Hematopoietic multipotent progenitor cell treated with erythropoietin and hydrocortisone succinate and interleukin-3 and kit ligand, for 6 days (in vitro differentiated cells): ENCODE results near the gene TOPAZ1.
"Not testable (repeated sequence)": the region's sequence is repeated elsewhere in the genome, so short reads cannot be mapped to it uniquely, and the experiment has no call there.

ENCODE experiments used
- DNase-seq: peaks from one replicate; pipeline ENCODE4 v3.0.0-alpha.2; 2015

The TOPAZ1 gene

DNA sequence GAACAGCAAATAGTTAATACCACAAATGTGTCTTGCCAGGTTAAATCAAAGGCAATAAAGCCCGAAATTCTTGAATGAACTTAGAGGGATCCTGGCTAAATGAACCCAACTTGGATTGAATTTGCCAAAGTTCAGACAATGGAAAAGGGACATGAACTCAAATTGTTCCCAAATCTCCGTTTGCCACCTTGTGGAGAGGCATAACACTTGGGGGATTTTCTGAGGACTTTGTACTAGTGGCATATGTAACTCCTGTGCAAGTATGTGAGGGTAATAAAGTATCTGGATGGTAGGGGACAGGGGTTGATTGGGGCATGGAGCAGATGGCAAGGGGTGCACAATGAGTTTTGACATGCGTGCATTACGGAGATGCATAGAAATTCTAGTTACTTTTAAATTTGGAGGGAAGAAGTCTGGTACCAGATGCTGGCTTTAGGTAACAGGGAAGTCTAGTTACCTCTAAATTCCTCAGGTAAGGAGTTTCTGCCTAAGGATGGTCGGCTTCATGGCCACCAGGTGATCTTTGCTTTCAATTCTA lies 95.6 kb downstream of the TOPAZ1 start:
- no peak for DNase-seq

DNA sequence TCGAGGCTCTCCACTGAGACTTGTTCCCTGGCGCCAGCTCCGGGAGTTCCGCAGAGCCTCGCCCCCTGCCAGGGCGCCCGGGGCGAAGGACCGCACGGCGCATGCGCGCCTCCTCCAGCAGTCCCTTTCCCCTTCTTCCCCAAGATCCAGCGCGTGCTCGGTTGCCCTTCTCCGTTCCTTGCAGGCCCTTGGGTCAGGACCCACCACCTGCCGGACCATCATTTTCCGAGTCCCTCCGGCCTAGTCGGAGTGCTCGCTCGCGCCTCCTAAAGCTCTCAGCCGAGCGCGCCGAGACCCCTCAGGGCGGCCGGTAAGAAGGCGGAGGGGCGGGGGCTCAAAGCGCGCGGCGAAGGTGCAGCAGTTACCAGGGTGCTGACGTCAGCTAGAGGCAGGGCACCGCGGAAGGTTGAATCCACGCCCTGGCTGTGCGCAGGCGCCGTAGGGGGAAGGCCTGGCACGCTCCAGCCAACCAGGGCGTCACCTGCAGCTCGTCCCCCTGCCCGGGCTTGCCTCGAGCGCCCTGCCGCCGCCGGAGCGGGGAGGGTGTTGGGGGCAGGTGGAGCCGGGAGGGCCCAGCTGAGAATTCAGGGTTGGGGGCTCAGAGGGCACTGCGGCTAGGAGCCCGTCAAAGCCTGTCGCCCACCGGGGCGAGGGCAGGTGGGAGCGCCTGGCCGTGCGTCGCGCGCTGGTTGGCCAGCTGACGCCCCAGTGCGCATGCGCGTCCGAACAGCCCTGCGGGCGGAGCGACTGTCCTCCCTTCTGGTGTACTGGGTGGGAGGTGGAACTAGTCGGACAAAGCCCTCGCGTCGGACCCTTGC lies 96.5 kb downstream of the TOPAZ1 start, which contains the start of gene TCAIM:
TCAIM (plus strand) TSS at position 757 of the 818 bp plus-strand sequence. CDS start 16,017 bp downstream, outside the sequence.
- DNase-seq = peak; percentile 99

DNA sequence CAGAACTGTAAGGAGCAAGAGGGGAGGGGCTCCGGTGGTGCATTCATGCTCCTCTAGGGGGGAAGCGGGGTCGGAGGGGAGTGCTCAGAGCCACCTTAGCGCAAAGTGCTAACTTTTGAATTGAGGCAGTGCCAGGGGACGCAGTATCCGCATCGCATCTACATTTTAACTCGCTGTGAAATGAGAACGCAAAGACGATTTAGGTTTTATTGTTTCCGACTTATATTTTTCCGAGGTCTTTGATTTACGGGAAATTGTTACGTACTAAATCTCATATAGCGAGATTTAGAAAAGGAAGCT lies 97.1 kb downstream of the TOPAZ1 start:
- no peak for DNase-seq

DNA sequence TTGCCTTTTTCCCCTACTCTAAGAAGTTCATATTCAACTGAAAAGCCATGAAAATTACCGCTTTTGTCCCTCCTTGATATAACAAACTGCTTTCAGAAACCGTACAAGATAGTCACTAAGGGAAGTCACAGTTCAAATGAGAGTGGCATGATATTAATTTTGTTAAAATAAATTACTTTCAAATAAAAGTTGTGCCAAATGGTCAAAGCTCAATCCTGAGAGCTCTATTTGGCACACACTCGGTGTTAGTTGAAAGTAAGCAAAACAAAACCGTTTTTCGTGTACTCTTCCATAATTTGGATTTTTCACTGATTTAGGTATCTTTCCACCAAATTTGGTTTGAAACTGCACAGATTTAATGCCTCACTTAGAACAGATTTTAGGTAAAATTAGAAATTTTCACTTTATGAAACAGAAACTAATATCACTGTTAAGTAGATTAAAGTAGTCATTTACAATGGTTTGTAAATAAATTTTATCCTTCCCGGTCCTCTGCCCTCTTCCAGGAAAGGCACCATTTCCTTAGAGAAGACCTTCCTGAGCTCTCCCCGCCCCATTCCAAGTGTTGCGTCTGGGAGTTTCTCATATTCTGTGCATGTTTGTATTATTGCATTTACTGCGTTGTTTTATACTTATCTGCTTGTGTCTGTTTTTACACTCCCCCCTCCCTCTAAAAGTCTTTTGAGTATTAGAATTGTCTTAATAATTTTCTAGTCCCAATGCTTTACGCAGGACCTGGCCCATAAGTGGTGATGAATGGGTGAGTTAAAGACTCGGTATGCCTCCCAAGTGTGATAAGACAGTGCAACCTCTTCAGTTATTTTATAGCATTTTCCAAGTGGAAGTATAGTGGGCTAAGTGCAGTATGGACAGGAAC lies 97.7 kb downstream of the TOPAZ1 start:
- DNase-seq = no peak

DNA sequence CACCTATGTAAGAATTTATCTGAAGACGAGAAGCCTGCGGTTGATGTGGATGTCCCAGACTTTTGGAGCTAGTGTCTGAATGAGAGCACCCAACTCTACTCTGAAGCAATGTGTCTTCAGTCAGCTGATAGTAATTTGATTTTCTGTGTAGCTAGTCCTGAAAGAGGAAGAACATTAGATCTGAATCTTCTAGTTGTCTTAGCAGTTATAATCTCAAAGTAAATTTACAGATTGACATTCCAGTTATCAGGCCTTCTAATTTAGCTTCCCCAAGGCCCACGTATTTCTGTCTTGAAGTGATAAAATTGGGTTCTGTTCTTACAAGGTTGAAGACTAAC lies 98.3 kb downstream of the TOPAZ1 start:
- DNase-seq = peak; percentile 43

DNA sequence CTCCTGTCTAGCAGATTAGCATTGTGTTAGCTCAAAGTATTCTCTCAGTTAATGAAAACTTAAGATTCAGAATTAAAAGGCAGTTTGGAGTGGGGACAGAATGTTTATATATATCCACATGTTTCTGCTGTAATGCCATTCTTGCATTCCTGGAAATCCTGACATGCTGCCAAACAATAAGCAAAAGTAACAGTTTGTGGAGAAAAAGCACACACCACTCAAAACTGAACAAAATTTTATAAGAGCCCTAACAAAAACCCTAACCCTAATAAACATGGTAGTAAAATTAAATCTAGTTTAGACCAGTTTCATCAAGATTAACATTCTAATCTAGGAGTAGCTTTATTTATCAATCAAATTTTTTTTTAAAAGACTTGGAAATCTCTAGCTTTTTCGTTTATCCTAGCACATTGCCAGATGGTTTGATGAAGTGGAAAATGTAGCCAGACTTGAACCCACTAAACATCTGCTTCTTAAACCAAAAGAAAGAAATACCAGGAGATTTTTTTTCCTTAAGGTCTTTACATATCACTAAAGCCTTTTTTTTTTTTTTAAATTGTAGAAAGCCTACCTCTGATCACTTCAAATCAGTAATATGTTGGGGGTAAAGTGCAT lies 100.6 kb downstream of the TOPAZ1 start:
- no peak for DNase-seq

DNA sequence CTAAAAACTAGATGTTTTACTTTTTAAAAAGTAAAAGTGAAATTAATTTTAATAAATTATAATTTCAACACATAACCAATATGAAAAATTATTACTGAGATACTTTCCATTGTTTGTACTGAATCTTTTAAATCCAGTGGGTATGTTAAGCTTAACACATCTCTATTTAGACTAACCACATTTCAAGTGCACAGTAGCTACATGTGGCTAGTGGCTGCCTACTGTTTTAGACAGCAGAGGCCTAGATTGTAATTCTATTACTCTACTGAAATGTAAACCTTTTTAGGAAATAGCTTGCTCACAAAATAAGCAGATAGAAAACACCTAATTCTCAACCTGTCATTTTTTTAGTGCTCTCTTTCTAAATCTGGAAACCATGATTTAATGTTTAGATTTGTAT lies 101.7 kb downstream of the TOPAZ1 start:
- no peak for DNase-seq

DNA sequence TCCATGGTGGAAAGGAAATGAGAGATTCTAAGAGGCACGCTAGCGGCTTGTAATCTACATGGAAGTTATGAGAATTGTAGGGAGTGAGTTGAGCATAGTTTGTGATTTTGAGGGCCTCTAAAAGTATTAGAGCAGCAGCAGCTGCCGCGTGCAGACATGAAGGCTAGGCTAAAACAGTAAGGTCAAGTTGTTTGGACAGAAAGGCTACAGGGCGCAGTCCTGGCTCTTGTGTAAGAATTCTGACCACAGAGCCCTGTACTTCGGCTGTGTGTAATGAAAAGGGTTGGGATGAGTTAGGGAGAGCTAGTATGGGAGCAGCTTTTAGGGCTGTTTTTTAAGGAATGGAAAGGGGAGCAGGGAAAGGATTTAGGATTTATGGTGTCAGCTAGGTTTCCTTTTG lies 104.9 kb downstream of the TOPAZ1 start:
- DNase-seq = not testable (repeated sequence)

DNA sequence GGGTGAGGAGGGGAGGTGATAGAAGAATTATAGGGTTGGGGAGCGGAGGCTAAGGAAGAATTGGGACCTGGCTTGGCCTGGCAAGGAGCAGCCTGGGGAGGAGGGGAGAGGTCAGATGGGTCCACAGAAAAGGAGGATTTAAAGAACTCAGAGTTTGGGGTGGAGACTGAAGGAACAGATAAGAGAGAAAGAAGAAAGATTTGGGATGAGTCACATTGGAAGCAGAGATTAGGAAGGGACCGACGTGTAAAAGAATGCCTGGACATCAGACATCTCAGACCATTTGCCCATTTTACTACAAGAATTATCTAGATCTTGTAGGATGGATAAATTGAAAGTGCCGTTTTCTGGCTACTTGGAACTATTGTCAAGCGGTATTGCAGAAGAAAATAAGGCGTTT lies 107.3 kb downstream of the TOPAZ1 start:
- DNase-seq = no peak

DNA sequence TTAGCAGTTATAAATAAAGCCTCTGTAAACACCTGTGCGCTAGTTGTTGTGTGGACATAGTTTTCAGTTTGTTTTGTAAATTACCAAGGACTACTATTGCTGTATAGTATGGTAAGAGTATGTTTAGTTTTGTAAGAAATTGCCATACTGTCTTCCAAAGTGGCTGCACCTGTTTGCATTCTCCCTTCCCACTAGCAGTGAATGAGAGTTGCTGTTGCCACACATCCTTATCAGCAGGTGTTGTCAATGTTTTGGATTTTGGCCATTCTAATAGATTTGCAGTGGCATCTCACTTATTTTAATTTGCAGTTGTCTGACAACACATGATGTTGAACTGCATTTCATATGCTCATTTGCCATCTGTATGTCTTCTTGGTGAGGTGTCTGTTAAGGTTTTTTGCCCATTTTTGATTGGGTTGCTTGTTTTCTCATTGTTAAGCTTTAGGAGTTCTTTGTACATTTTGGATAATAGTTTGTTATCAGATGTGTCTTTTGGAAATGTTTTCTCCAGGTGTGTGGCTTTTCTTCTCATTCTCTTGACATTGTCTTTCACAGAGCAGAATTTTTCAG lies 111.8 kb downstream of the TOPAZ1 start:
- no peak for DNase-seq

DNA sequence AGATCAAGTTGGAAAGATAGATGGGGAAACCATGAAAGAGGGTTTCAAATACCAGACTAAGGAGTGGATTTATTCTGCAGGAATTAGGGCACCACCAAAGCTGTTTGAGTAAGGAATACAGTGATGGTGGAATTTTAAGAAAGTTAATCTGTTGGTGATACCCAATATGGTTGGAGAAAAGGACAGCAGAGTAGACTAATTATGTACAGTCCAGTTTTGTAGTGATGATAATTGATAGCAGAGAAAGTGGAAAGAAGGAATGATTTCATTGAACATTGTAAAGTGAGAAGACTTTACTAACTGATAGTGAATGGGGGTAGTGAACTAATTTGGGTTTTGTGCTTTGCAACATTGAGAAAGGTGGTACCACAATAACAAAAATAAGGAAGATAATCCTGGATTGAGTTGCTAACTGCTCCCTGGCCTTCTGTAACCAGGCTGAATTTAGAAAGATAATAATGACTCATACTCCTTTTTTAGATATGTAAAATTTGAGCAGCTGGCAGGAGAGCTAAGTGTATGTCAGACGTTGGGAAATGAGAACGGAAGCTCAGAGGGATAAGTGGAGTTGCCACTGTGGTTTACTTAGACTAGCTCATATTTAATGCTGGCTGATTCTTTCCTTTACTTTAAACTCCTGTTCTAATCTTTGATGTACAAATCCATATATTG lies 113.8 kb downstream of the TOPAZ1 start:
- DNase-seq = peak; percentile 17

DNA sequence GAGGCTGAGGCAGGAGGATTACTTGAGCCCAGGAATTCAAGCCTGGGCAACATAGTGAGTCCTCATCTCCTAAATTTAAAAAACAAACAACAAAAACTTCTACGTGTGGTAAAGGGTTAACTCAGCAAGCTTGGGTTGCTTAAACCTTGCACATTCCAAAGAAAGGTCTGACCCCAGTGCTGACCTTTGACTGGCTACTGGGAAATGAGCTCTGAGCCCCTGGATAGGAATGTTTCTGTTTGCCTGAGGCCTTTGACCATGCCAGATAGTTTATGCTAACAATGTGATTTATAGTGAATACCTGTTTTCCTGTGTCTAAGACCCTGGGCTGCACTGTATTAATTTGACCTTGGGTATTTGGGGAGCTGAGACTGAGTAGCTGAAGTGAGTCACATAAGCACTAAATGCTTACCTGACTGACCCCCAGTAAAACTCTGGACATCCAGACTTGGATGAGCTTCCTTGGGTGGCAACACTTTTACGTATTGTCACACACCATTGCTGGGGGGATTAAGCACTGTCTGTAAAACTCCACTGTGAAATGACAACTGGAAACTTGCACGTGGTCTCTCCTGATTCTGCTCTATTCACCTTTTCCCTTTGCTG lies 117.6 kb downstream of the TOPAZ1 start:
- DNase-seq = no peak

DNA sequence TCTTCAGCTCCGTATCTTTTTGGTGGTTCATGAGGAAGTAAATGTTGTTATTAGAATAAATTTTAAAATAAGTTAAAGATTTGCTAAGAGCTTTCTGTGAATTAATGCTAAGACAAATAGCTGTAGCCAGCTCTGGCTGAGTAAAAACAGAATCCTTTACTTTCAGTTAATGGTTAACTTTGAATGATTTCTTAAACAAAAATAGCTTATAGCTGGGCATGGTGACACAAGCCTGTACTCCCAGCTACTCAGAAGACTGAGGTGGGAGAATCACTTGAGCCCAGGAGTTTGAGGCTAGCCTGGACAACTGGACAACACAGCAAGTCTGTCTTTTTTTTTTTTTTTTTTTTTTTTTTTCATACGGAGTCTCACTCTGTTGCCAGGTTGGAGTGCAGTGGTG lies 121.9 kb downstream of the TOPAZ1 start:
- no peak for DNase-seq

DNA sequence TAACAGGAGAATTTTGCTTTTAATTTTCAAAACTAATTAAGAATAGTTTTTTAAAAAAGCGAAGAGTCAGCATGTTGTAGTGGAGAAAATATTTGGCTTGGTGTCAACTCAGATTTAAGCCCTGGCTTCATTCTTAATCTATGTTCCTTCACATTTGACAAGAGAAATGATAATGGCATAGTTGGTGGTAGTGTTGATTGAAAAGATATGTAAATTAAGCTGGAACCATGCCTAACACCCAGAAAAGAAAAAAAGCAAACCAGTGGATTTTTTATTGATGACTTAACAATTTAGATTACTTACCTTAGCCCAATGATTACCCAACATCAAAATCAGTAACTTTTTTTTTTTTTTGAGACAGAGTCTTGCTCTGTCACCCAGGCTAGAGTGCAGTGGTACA lies 124.3 kb downstream of the TOPAZ1 start:
- no peak for DNase-seq

DNA sequence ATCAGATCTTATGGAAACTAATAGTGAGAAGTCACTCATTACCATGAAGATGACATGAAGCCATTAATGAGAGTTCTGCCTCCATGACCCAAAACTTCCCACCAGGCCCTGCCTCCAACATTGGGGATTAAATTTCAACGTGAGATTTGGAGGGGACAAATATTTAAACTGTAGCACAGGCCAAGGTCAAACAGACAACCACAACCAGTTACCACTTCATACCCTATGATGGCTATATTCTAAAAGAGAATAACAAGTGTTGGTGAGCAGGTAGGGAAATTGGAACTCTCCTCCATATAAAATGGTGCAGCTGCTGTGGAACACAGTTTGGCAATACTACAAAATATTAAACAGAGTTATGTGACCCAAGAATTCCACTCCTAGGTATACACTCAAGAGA lies 133.8 kb downstream of the TOPAZ1 start:
- no peak for DNase-seq
